Breast epithelium (tissue), 4 donors: Measurements from ENCODE around the gene RABGAP1L. TPM values are rescaled to one million over a fixed set of nuclear protein-coding genes. Genes with fewer than 3 reads are reported as not detected.
A peak's percentile ranks its signal among the peaks of the same experiment; 100 is the strongest.

Experiments used
- DNase-seq, 2 donors: peaks; one replicate each; pipeline ENCODE4 v3.0.0-alpha.2; 2019; ENCODE audit warnings: low spot score in 2 of 2
- H3K27ac ChIP-seq, 2 donors: fragments of 200-600 bp; sonication (generic) in 1 of 2; one replicate each; pipeline ENCODE4 v1.5.1; 2016 to 2019; ENCODE audit warnings: mild to moderate bottlenecking in 1 of 2
- H3K27me3 ChIP-seq, 2 donors: fragments of 200-600 bp; sonication (generic) in 1 of 2; one replicate each; pipeline versions ENCODE4 v1.5.1 to v1.6.0; 2017 to 2019; ENCODE audit warnings: control low read depth in 1 of 2, mild to moderate bottlenecking in 1 of 2
- H3K36me3 ChIP-seq: fragments of 200-600 bp; one replicate; pipeline ENCODE4 v1.5.1; 2019
- H3K4me1 ChIP-seq, 2 donors: fragments of 200-600 bp; sonication (generic); one replicate each; pipeline ENCODE4 v1.5.1; 2016 to 2019; ENCODE audit warnings: control low read depth in 1 of 2
- H3K4me3 ChIP-seq, 3 donors: fragments of 200-600 bp; sonication (generic); 1 replicate in 2 of 3; 2 replicates in 1 of 3; pipeline ENCODE4 v1.5.1; 2016 to 2019; ENCODE audit warnings: mild to moderate bottlenecking in 3 of 3, moderate library complexity in 2 of 3
- H3K9me3 ChIP-seq, 2 donors: fragments of 200-600 bp; sonication (generic) in 1 of 2; one replicate each; pipeline ENCODE4 v1.5.1; 2016 to 2019; ENCODE audit warnings: control low read depth in 1 of 2
- CTCF ChIP-seq, 3 donors: fragments of 450-650 bp; IDR thresholded peaks; one replicate each; pipeline ENCODE4 v1.5.1; 2016 to 2017; ENCODE audit warnings: antibody characterized with exemption in 3 of 3, mild to moderate bottlenecking in 3 of 3, moderate library complexity in 3 of 3
- POLR2A ChIP-seq: fragments of 450-650 bp; IDR thresholded peaks from one replicate; pipeline ENCODE4 v1.6.1; 2016; ENCODE audit warnings: antibody characterized with exemption, mild to moderate bottlenecking, moderate library complexity
- POLR2AphosphoS5 ChIP-seq, 3 donors: sonication (generic); formaldehyde crosslinking; IDR thresholded peaks; one replicate each; pipeline ENCODE4 v1.6.1; 2017; ENCODE audit warnings: antibody characterized with exemption in 3 of 3
- intact Hi-C: fragments of 100-400 bp; cut with DNase I; formaldehyde crosslinking; loops from one replicate; pipeline ENCODE4 v1.15.1; 2023; ENCODE audit warnings: low total_unique reads
- total RNA-seq, 3 donors: library from RNA; depleted of rRNA; stranded (reverse); fragments of >200 nt; gene quantifications; one replicate each; pipeline ENCODE4 v1.1.0, GENCODE V29; 2016

The RABGAP1L gene
- total RNA-seq, 3 donors from 2014 or later, result 41.3 to 83.7 (median 49.5) TPM

GRCh38 chr1:174996476-174996875 is 837.2 kb downstream of the RABGAP1L start:
- intact Hi-C loops, result no loop called here
- Histone ChIP-seq H3K4me1 (peaks cover 0 to 3% of the 10 kb centered on the region in 2 donors), H3K27ac (no peak overlapping the region), H3K36me3 (no peaks in the 10 kb centered on the region), H3K4me3 (no peak overlapping the region), H3K9me3 (no peaks in the 10 kb centered on the region), H3K27me3 (no peaks in the 10 kb centered on the region)
- no peak for DNase-seq
- no peak for TF ChIP-seq POLR2AphosphoS5 (IDR thresholded peaks at IDR 0.05)
- no peak for TF ChIP-seq POLR2A
- TF ChIP-seq CTCF (IDR thresholded peaks at IDR 0.05), result no peak

GRCh38 chr1:174997041-174997440 is 837.7 kb downstream of the RABGAP1L start:
- no peak for DNase-seq
- no peak overlapping the region for H3K27ac ChIP-seq
- H3K36me3 ChIP-seq, result no peaks in the 10 kb centered on the region
- no peaks in the 10 kb centered on the region for H3K27me3 ChIP-seq
- TF ChIP-seq POLR2A (no peak), CTCF (IDR thresholded peaks at IDR 0.05) (no peak), POLR2AphosphoS5 (IDR thresholded peaks at IDR 0.05) (no peak)
- peaks cover 0 to 7% of the 10 kb centered on the region in 2 donors for H3K4me1 ChIP-seq
- H3K9me3 ChIP-seq, result no peaks in the 10 kb centered on the region
- H3K4me3 ChIP-seq, result no peak overlapping the region
- intact Hi-C loops, result no loop called here

DNA sequence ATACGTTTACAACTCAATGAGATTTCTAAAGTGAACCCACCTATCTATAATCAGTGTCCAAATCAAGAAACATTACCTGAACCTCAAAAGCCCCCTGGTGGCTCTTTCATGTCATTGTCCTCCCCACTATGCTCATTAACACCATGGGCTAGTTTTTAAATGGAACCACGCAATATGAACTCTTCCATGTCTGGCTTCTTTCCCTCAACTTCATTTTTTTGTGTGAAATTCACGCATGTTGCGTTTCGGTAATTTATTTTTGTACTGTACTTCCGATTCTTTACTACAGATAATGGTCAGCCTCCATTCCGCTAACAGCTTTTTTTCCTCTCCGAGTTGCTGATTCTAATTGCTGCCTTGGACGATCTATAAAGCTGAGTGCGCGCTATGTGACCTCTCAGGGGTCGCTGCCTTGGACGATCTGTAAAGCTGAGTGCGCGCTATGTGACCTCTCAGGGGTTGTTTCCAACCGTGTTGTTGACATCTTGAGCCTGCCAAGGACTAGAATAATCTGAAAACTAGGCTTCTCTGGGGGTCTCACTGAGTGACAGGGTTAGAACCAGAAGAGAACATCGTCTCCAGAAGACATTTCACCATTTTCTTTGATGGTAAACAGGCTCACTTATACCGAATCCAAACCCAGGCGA is 839.4 kb downstream of the RABGAP1L start:
- no peaks in the 10 kb centered on the region for H3K27me3 ChIP-seq
- peaks cover 0 to 7% of the 10 kb centered on the region in 2 donors for H3K4me1 ChIP-seq
- no peaks in the 10 kb centered on the region for H3K9me3 ChIP-seq
- intact Hi-C loops, result no loop called here
- H3K4me3 ChIP-seq, result peak overlapping the region; percentile 76 to 93 (median 86)
- H3K27ac ChIP-seq, result peak overlapping the region; percentile 96 to 99
- peak in 1 of 2 donors; percentile 40 for DNase-seq
- no peak for TF ChIP-seq POLR2A
- TF ChIP-seq POLR2AphosphoS5 (IDR thresholded peaks at IDR 0.05), result no peak
- peak; percentile 76 to 93 (median 77) for TF ChIP-seq CTCF (IDR thresholded peaks at IDR 0.05)
- H3K36me3 ChIP-seq, result no peaks in the 10 kb centered on the region

DNA sequence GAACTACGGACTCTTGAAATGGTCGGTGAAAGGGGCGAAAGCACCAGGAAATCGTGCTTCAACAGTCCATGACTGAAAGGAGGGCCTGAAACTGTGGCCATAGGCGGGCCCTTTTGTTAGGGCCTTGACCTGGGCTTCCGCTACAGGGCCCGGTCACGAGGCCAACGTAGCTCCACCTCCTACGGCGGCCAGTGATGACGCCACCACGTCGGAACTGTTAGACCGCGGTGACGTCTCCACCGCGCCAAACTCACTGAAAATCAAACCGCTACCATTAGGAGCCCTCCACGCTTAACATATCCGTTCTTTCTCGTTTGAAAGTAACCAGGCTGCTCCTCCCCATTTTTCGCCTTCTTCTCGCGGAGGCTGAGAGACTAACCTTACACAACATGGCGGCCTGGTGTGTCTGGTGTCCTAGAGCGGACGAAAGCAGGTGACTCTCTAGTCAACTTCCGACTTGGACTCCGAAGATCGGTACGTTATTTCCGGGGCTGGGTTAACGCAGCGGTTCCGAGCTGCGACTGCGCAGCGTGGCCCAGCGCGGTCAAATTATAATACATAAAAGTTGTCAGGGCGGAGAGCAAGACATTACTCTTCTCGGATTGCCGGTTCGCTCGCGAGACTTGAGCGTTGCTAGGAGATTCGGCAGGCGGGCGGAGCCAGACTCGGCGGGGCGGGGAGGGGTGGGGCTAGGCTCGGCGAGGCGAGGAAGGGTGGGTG is 840.1 kb downstream of the RABGAP1L start:
- peaks cover 0 to 7% of the 10 kb centered on the region in 2 donors for H3K4me1 ChIP-seq
- no peaks in the 10 kb centered on the region for H3K27me3 ChIP-seq
- DNase-seq, result peak; percentile 96 to 98
- H3K9me3 ChIP-seq, result no peaks in the 10 kb centered on the region
- H3K36me3 ChIP-seq, result no peaks in the 10 kb centered on the region
- intact Hi-C loops, result no loop called here
- H3K27ac ChIP-seq, result peak overlapping the region; percentile 96 to 99
- H3K4me3 ChIP-seq, result peak overlapping the region; percentile 76 to 93 (median 86)
- peak; percentile 96 for TF ChIP-seq POLR2A
- TF ChIP-seq POLR2AphosphoS5 (IDR thresholded peaks at IDR 0.05), result peak; percentile 98 to 100 (median 100)
- no peak for TF ChIP-seq CTCF (IDR thresholded peaks at IDR 0.05)
